ENCODE data around the gene SLC5A6.

Gene SLC5A6

DNA sequence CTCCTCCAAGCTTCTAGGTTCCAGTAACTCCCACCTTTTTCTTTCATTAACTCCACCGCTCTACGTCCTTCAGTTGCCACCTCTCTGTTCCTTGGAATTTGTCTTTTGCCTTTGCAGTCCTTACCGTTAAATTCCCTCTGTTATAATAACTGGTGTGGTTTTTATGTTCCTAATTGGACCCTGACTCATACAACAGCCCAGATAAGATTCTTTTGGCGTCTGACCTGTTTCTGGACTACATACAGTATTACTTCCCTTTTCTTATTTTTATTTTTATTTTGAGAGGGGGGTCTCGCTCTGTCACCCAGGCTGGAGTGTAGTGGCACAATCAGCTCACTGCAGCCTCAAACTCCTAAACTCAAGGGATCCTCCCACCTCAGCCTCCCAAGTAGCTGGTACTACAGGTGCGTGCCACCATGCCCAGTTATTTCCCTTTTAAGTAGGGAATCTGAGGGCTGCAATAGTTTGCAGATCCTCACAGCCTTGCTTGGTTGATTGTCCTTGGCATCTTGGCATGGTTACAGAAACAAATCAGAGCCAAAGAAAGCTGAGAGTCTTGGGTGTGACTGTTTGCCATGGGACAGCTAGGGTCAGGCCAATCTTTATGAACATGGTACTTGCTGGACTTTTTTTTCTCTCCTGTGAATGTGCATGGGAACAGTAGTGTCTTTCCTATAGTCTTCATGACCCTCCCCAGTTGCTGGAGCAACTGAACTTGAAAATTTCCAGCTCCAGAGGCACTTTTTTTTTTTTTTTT, 41.3 kb downstream of the SLC5A6 start:
- DNase-seq, result no peak

DNA sequence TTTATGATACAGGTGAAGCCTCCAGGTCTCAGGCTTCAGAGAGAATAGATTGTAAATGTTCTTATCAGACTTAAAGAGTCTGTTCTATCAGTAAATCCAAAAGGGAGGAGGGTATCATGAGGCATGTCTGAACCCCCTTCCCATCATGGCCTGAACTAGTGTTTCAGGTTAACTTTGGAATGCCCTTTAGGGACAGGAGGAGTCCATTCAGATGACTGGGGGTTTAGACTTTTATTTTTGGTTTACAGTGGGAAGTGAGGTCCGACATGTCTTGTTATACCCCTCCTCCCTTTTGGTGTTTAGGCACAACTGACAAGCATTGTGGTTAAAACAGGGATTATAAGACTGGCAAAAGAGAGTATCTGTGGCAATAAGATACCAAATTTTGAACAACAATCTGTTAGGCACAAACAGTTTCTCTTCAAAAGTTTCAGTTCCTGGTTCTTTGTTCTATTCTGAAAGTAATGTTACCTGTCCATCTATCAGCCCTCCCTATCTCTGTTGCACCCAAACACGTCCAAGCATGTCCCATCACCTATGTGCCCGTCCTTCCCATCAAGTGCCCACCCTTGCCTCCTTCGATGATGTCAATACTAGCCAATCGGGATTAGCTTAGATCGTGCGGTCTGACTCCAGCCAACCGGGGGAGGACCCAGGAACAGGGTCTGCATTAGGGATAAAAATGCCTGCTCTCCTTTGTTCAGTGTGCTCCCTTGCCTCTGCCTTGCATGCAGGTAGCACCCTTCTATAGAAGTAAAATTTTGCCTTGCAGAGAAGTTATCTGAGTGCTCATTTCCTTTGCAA, 46.9 kb downstream of the SLC5A6 start:
- DNase-seq, result no peak

DNA sequence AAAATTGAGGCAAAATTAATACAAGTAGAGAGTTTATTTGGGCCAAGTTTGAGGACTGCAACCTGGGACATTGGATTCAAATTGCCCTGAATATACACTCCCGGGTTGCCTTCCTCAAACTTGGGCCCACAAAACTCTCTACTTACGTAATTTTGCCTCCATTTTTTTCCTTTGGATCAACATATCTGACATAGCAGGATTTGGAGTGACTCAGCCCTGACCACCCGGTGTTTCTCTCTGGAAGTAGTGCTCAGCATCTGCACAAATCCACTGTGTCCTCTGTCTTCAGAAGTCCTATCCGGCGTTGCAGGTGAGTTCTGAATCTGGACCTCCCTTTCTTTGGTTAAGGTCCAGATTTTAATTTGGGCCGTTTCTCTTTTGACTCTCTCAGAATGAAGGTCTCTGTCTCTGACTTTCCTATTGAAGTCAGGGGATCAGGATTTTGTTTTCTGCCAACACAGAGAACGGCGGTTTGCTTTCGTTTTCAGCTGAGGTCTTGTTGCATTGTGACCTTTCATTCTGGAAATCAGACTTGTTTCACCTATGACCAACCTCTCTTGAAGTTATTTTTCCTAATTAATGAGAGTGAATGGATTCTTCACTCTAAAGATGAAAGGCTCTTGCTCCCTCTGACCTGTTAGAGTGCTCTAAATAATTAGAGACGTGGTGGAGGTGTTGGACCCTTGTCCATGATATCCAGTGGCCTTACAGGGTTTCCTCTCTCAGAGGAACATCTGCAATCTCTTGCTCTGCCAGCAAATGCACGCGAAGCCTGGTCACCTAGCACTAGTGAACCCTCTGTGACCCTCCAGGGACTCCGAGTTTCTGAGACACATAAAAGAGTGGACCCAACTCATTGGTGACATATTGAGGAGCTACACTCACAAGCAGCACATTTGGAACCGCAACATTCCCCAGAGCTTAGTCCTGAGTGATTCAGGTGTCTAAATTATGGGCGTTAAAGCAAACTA, 49.6 kb downstream of the SLC5A6 start:
- DNase-seq, result no peak

GRCh38 chr2:27160191-27160590, 51.9 kb downstream of the SLC5A6 start:
- no peak for DNase-seq

GRCh38 chr2:27159271-27159670, 52.8 kb downstream of the SLC5A6 start:
- no peak for DNase-seq

DNA sequence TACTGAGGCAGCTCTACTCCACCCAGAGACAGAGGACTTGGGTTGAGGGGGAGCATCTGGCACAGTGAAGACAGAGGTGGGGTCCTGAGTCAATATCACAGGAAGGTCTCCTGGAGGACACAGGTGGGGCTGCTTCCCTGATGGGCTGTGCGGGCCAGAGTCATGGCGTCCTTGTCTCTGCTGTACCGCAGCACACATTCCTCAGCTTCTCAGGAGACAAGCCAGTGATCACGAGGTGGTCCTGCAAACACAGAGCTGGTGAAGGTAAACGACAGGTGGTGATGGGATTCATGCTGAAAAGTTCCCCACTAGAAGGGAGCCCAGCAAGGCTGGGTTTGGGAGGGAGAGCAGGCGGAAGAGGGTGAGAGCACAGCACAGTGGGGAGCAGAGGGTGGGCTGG, 53.6 kb downstream of the SLC5A6 start:
- DNase-seq, result no peak

- no peak for DNase-seq
Observed at GRCh38 chr2:27155069-27155520, 57.0 kb downstream of the SLC5A6 start.

- DNase-seq, result no peak
Observed at GRCh38 chr2:27154488-27154887, 57.6 kb downstream of the SLC5A6 start.

DNA sequence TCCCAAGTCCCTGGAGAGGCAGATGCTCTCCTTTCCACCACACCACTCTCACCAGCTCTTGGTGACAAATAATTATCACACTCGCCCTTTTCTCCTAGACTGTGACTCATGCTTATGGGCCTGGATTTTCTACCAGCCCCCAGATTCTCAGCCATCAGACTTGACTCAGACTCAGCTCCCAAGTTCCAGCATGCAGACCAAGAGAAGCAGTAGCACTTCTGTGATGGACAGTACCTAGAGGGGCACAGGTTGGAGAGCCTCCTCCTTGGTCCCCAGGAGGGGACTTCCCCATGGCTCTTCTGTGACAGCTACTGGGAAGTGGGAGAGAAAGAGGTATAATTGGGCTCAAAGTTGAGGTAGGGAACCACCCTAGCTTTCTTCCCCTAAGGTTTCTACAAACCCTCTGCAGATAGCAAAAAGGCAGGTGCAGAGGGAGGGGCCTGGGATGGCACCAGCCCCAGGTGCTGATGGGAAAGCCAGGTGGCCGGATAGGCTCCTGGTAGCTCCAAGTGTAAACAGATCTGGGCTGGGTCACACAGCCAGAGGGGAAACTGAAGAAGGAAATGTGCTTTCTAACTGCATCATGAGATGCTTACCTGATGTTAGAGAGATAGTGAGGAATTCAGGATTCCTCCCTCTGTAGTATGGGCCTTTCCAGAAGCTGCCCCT, 59.1 kb downstream of the SLC5A6 start:
- DNase-seq, result peak; percentile 34 to 67

DNA sequence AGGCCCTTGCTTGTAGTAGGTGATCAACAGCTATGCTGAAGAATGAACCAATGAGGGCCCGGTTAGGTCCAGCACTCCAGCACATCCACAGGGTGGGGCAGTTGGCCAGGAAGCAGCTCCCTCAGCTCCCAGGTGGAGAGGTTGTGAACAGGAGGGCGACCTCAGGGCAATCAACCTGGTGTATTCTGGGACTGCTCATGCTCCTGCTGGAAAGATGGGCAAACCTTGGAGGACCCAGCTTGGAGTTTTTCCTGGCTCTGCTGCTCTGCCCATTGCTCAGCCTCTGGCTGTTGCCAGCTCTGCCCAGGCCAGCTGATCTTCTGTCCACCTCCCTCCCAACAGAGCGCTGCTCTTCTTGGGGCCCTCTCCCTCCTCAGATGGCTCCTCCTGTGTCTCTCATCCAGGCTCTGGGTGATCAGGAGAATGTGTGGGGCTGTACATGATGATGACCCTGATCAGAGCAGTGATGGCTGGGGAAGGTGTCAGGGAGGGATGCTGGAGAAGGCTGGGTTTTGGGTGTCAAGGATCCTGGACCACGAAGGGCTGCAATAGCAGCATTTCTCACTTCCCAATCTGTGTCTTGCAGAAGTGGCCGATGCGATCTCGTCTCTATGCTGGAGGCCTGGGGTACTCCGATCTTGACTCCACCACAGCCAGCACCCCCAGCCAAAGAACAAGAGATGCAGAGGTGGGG, 59.8 kb downstream of the SLC5A6 start:
- DNase-seq, result peak in 1 of 2 experiments; percentile 10

DNA sequence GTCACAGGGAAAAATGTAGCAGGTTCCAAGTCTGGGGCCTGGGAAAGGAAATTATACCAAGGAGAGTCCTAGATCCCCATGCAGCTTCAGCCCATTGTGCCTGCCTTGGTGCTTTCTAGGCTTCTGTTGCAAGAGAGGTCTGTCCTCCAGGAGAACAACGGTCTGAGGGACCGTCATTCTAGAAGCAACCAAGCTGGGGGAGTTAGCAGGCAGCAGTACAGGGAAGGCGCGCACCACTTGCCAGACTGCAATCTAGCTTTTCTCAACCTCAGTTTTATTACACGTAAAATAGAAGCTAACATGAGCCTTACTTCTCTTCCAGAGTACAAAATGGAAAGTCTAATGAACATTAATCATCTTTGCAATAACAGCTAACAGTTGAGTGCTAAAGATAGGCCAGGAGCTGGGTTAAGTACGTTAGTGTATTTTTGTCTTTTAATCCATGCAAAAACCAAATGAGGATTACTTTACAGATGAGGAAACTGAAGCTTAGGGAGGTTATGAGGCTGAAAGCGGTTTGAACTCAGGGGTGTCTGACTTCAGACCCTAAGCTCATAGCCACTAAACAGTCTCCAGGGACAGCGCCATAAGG, 61.3 kb downstream of the SLC5A6 start:
- DNase-seq, result no peak
